HEK293 (cell line): ENCODE results near the gene ATP5IF1.

Experiments used
- BCL6B ChIP-seq: fragments of 450-650 bp; formaldehyde crosslinking; IDR thresholded peaks from 2 replicates; pipeline ENCODE4 v1.5.1; 2017; ENCODE audit warnings: missing biosample characterization, missing genetic modification characterization
- FEZF1 ChIP-seq: fragments of 450-650 bp; formaldehyde crosslinking; IDR thresholded peaks from 2 replicates; pipeline ENCODE4 v1.5.1; 2016; ENCODE audit warnings: missing biosample characterization, missing genetic modification characterization
- GFI1B ChIP-seq: fragments of 450-650 bp; formaldehyde crosslinking; IDR thresholded peaks from 2 replicates; pipeline ENCODE4 v1.5.1; 2016; ENCODE audit warnings: missing biosample characterization, missing genetic modification characterization
- GLI2 ChIP-seq: fragments of 450-650 bp; formaldehyde crosslinking; IDR thresholded peaks from 2 replicates; pipeline ENCODE4; 2017; ENCODE audit warnings: missing biosample characterization, missing genetic modification characterization, low read depth, borderline replicate concordance
- HOXC10 ChIP-seq: sonication (generic); formaldehyde crosslinking; IDR thresholded peaks from 2 replicates; pipeline ENCODE4 v1.8.1; 2023; ENCODE audit warnings: mild to moderate bottlenecking, missing genetic modification reagents
- HOXD13 ChIP-seq: sonication (generic); formaldehyde crosslinking; IDR thresholded peaks from 2 replicates; pipeline ENCODE4 v1.8.0; 2022; ENCODE audit warnings: missing genetic modification reagents, borderline replicate concordance
- KLF7 ChIP-seq: fragments of 450-650 bp; formaldehyde crosslinking; IDR thresholded peaks from 2 replicates; pipeline ENCODE4 v1.5.1; 2016; ENCODE audit warnings: missing biosample characterization, missing genetic modification characterization, borderline replicate concordance
- TRIM28 ChIP-seq: IDR thresholded peaks from 2 replicates; pipeline ENCODE4 v1.6.1; 2011; ENCODE audit warnings: low read length, control low read depth, borderline replicate concordance
- ZBTB26 ChIP-seq: fragments of 450-650 bp; formaldehyde crosslinking; optimal IDR thresholded peaks from 2 replicates; pipeline ENCODE3; 2016; ENCODE audit warnings: missing biosample characterization, mild to moderate bottlenecking, missing genetic modification characterization
- ZBTB44 ChIP-seq: fragments of 450-650 bp; IDR thresholded peaks from 2 replicates; pipeline ENCODE4 v1.5.1; 2018; ENCODE audit warnings: missing biosample characterization, mild to moderate bottlenecking, missing genetic modification characterization
- ZBTB6 ChIP-seq: fragments of 450-650 bp; formaldehyde crosslinking; IDR thresholded peaks from 2 replicates; pipeline ENCODE4 v1.5.1; 2017; ENCODE audit warnings: missing biosample characterization, missing genetic modification characterization
- ZEB2 ChIP-seq: fragments of 450-650 bp; formaldehyde crosslinking; IDR thresholded peaks from 2 replicates; pipeline ENCODE4 v1.5.1; 2016; ENCODE audit warnings: missing biosample characterization, missing genetic modification characterization
- ZFP37 ChIP-seq: fragments of 450-650 bp; formaldehyde crosslinking; IDR thresholded peaks from 2 replicates; pipeline ENCODE4 v1.5.1; 2016; ENCODE audit warnings: missing biosample characterization, missing genetic modification characterization
- ZNF10 ChIP-seq: fragments of 450-650 bp; formaldehyde crosslinking; IDR thresholded peaks from 2 replicates; pipeline ENCODE4 v1.5.1; 2017; ENCODE audit warnings: missing biosample characterization, missing genetic modification characterization
- ZNF121 ChIP-seq: fragments of 450-650 bp; formaldehyde crosslinking; IDR thresholded peaks from 2 replicates; pipeline ENCODE4 v1.5.1; 2016; ENCODE audit warnings: missing biosample characterization, missing genetic modification characterization
- ZNF18 ChIP-seq: fragments of 450-650 bp; formaldehyde crosslinking; IDR thresholded peaks from 2 replicates; pipeline ENCODE4 v1.5.1; 2016; ENCODE audit warnings: missing biosample characterization, missing genetic modification characterization
- ZNF214 ChIP-seq: fragments of 450-650 bp; formaldehyde crosslinking; IDR thresholded peaks from 2 replicates; pipeline ENCODE4 v1.5.1; 2017; ENCODE audit warnings: missing biosample characterization, mild to moderate bottlenecking, missing genetic modification characterization, borderline replicate concordance
- ZNF24 ChIP-seq: fragments of 450-650 bp; formaldehyde crosslinking; IDR thresholded peaks from 2 replicates; pipeline ENCODE4 v1.5.1; 2016; ENCODE audit warnings: missing biosample characterization, missing genetic modification characterization
- ZNF266 ChIP-seq: fragments of 450-650 bp; formaldehyde crosslinking; IDR thresholded peaks from 2 replicates; pipeline ENCODE4 v1.5.1; 2016; ENCODE audit warnings: missing biosample characterization, missing genetic modification characterization, low read depth
- ZNF404 ChIP-seq: fragments of 450-650 bp; formaldehyde crosslinking; IDR thresholded peaks from 2 replicates; pipeline ENCODE4 v1.5.1; 2017; ENCODE audit warnings: missing biosample characterization, missing genetic modification characterization
- ZNF416 ChIP-seq: fragments of 450-650 bp; formaldehyde crosslinking; IDR thresholded peaks from 2 replicates; pipeline ENCODE4 v1.5.1; 2016; ENCODE audit warnings: missing biosample characterization, missing genetic modification characterization
- ZNF473 ChIP-seq: fragments of 450-650 bp; formaldehyde crosslinking; IDR thresholded peaks from 2 replicates; pipeline ENCODE4 v1.5.1; 2017; ENCODE audit warnings: missing biosample characterization, missing genetic modification characterization
- ZNF48 ChIP-seq: fragments of 450-650 bp; formaldehyde crosslinking; IDR thresholded peaks from 2 replicates; pipeline ENCODE4 v1.5.1; 2016; ENCODE audit warnings: missing biosample characterization, missing genetic modification characterization
- ZNF560 ChIP-seq: fragments of 450-650 bp; formaldehyde crosslinking; IDR thresholded peaks from 2 replicates; pipeline ENCODE4 v1.5.1; 2017; ENCODE audit warnings: missing biosample characterization, missing genetic modification characterization, borderline replicate concordance
- ZNF571 ChIP-seq: fragments of 450-650 bp; formaldehyde crosslinking; IDR thresholded peaks from 2 replicates; pipeline ENCODE4 v1.5.0; 2017; ENCODE audit warnings: missing biosample characterization, missing genetic modification characterization
- ZNF580 ChIP-seq: fragments of 450-650 bp; formaldehyde crosslinking; IDR thresholded peaks from 2 replicates; pipeline ENCODE4 v1.5.1; 2016; ENCODE audit warnings: missing biosample characterization, missing genetic modification characterization
- ZNF626 ChIP-seq: fragments of 450-650 bp; sonication (Bioruptor Pico); formaldehyde crosslinking; IDR thresholded peaks from 2 replicates; pipeline ENCODE4 v1.5.1; 2018; ENCODE audit warnings: missing biosample characterization, missing genetic modification characterization, inconsistent platforms
- ZNF629 ChIP-seq: fragments of 450-650 bp; formaldehyde crosslinking; IDR thresholded peaks from 2 replicates; pipeline ENCODE4 v1.5.1; 2017; ENCODE audit warnings: missing biosample characterization, missing genetic modification characterization
- ZNF670 ChIP-seq: fragments of 450-650 bp; formaldehyde crosslinking; IDR thresholded peaks from 2 replicates; pipeline ENCODE4 v1.5.1; 2016; ENCODE audit warnings: missing biosample characterization, missing genetic modification characterization, low read depth
- ZNF76 ChIP-seq: fragments of 450-650 bp; formaldehyde crosslinking; IDR thresholded peaks from 2 replicates; pipeline ENCODE4; 2016; ENCODE audit warnings: low read depth, missing biosample characterization, missing genetic modification characterization, borderline replicate concordance
- ZNF768 ChIP-seq: fragments of 450-650 bp; formaldehyde crosslinking; IDR thresholded peaks from 2 replicates; pipeline ENCODE4 v1.5.1; 2018; ENCODE audit warnings: missing biosample characterization, mild to moderate bottlenecking, missing genetic modification characterization
- ZNF776 ChIP-seq: fragments of 450-650 bp; formaldehyde crosslinking; IDR thresholded peaks from 2 replicates; pipeline ENCODE4 v1.5.0; 2017; ENCODE audit warnings: missing biosample characterization, missing genetic modification characterization, borderline replicate concordance
- ZSCAN16 ChIP-seq: fragments of 450-650 bp; formaldehyde crosslinking; IDR thresholded peaks from 2 replicates; pipeline ENCODE4 v1.5.1; 2016; ENCODE audit warnings: missing biosample characterization, missing genetic modification characterization
- ZXDB ChIP-seq: fragments of 450-650 bp; formaldehyde crosslinking; IDR thresholded peaks from 2 replicates; pipeline ENCODE4 v1.5.1; 2016; ENCODE audit warnings: missing biosample characterization, missing genetic modification characterization

Gene ATP5IF1

GRCh38 chr1:28259252-28259933 is 23.5 kb downstream of the ATP5IF1 start, which contains the start of gene SESN2 (continued):
- no peak for TF ChIP-seq ZNF580 (tag by site-specific recombination)
- peak; percentile 90 for TF ChIP-seq ZBTB6
- no peak for TF ChIP-seq FEZF1
- TF ChIP-seq GFI1B (tag by site-specific recombination): no peak
- TF ChIP-seq ZNF76 (tag by site-specific recombination): peak; percentile 92
- TF ChIP-seq KLF7: no peak
- TF ChIP-seq HOXD13 (CRISPR knock-in tag): peak; percentile 53; the same call in 1 of the 2 replicates
- no peak for TF ChIP-seq ZNF768
- TF ChIP-seq ZNF48: no peak
- TF ChIP-seq ZNF416: no peak
- 0 out of 2 replicates have a peak, but pooled peaks have one; percentile 16 for TF ChIP-seq BCL6B (tag by site-specific recombination)
- TF ChIP-seq ZNF18 (tag by site-specific recombination): peak; percentile 42; the same call in 1 of the 2 replicates
- TF ChIP-seq ZNF571 (tag by site-specific recombination): no peak
- TF ChIP-seq ZXDB (tag by site-specific recombination): 0 out of 2 replicates have a peak, but pooled peaks have one; percentile 86
- TF ChIP-seq HOXC10 (CRISPR knock-in tag): no peak
- no peak for TF ChIP-seq ZNF266 (tag by site-specific recombination)
- TF ChIP-seq ZFP37 (tag by site-specific recombination): no peak; the same call in none of the 2 replicates
- TF ChIP-seq ZNF629 (tag by site-specific recombination): 0 out of 2 replicates have a peak, but pooled peaks have one; percentile 52
- 0 out of 2 replicates have a peak, but pooled peaks have one; percentile 47 for TF ChIP-seq ZBTB44 (tag by site-specific recombination)
- no peak for TF ChIP-seq ZNF473 (tag by site-specific recombination)
- peak; percentile 82; the same call in 1 of the 2 replicates for TF ChIP-seq ZNF121 (tag by site-specific recombination)
- TF ChIP-seq ZEB2: peak; percentile 57; the same call in 1 of the 2 replicates
- TF ChIP-seq GLI2 (tag by site-specific recombination): no peak
- no peak for TF ChIP-seq ZBTB26
- no peak for TF ChIP-seq ZNF10 (tag by site-specific recombination)
- peak; percentile 22; the same call in 1 of the 2 replicates for TF ChIP-seq ZSCAN16
- TF ChIP-seq ZNF776: 0 out of 2 replicates have a peak, but pooled peaks have one; percentile 11
- 0 out of 2 replicates have a peak, but pooled peaks have one; percentile 29 for TF ChIP-seq ZNF24 (tag by site-specific recombination)
- TF ChIP-seq ZNF626 (tag by site-specific recombination): no peak
- no peak for TF ChIP-seq ZNF560 (tag by site-specific recombination)
- no peak for TF ChIP-seq TRIM28
- TF ChIP-seq ZNF214 (tag by site-specific recombination): no peak
- TF ChIP-seq ZNF404 (tag by site-specific recombination): no peak
- no peak for TF ChIP-seq ZNF670 (tag by site-specific recombination)
